HCT116 (cell line): ENCODE data around the gene AGTRAP.

Experiments
- CEBPB ChIP-seq: IDR thresholded peaks from 2 replicates; pipeline ENCODE4 v1.6.1; 2012; ENCODE audit warnings: low read depth
- EZH2 ChIP-seq: fragments of 200-600 bp; sonication (generic); IDR thresholded peaks from 2 replicates; pipeline ENCODE4 v1.6.1; 2017; ENCODE audit warnings: antibody characterized with exemption, mixed run types
- JUND ChIP-seq: IDR thresholded peaks from 2 replicates; pipeline ENCODE4 v1.6.1; 2012
- POLR2A ChIP-seq: IDR thresholded peaks from 2 replicates; pipeline ENCODE4 v1.7.0; 2011; ENCODE audit warnings: borderline replicate concordance; ENCODE audit not compliant: insufficient read depth, insufficient read length; ENCODE audit errors: extremely low read depth
- POLR2AphosphoS5 ChIP-seq: IDR thresholded peaks from 2 replicates; pipeline ENCODE4 v1.6.1; 2011; ENCODE audit warnings: mild to moderate bottlenecking, low read depth, low read length, moderate library complexity
- RAD21 ChIP-seq: IDR thresholded peaks from 2 replicates; pipeline ENCODE4 v1.6.1; 2012; ENCODE audit warnings: low read depth, mild to moderate bottlenecking
- SIN3A ChIP-seq: IDR thresholded peaks from 2 replicates; pipeline ENCODE4 v1.6.1; 2012; ENCODE audit warnings: low read depth
- YY1 ChIP-seq: IDR thresholded peaks from 2 replicates; pipeline ENCODE4 v1.6.1; 2011; ENCODE audit warnings: low read length, low read depth, moderate library complexity, mild to moderate bottlenecking; ENCODE audit not compliant: insufficient replicate concordance; ENCODE audit errors: extremely low read depth
- TF ChIP-seq, protein P1 (sequence below), 3 experiments: fragments of 200-600 bp in 1 of 3; sonication (generic) in 1 of 3; IDR thresholded peaks in 2 of 3; conservative IDR thresholded peaks in 1 of 3; 2 replicates each; pipeline ENCODE4 v1.5.1; 2012 to 2017; ENCODE audit warnings: low read depth in 2 of 3, low read length in 2 of 3, antibody characterized with exemption in 1 of 3, borderline replicate concordance in 1 of 3, control low read depth in 1 of 3, mild to moderate bottlenecking in 1 of 3, mixed read lengths in 1 of 3, mixed run types in 1 of 3, moderate library complexity in 1 of 3; ENCODE audit not compliant: insufficient read depth in 1 of 3
- TF ChIP-seq, protein P2 (sequence below): IDR thresholded peaks from 2 replicates; pipeline ENCODE4 v1.6.1; 2011; ENCODE audit warnings: mild to moderate bottlenecking, low read length, moderate library complexity; ENCODE audit not compliant: insufficient replicate concordance; ENCODE audit errors: extremely low read depth
- TF ChIP-seq, protein P3 (sequence below): IDR thresholded peaks from 2 replicates; pipeline ENCODE4 v1.6.1; 2012; ENCODE audit warnings: low read depth

DNA sequence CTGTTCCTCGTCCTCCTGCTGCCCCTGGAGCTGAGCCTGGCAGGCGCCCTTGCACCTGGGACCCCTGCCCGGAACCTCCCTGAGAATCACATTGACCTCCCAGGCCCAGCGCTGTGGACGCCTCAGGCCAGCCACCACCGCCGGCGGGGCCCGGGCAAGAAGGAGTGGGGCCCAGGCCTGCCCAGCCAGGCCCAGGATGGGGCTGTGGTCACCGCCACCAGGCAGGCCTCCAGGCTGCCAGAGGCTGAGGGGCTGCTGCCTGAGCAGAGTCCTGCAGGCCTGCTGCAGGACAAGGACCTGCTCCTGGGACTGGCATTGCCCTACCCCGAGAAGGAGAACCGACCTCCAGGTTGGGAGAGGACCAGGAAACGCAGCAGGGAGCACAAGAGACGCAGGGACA, 29.6 kb upstream of the AGTRAP start:
- TF ChIP-seq JUND (no peak), YY1 (no peak), EZH2 (no peak), CEBPB (no peak), POLR2A (no peak), RAD21 (no peak), SIN3A (no peak), POLR2AphosphoS5 (no peak)
- TF ChIP-seq, protein P1, sequence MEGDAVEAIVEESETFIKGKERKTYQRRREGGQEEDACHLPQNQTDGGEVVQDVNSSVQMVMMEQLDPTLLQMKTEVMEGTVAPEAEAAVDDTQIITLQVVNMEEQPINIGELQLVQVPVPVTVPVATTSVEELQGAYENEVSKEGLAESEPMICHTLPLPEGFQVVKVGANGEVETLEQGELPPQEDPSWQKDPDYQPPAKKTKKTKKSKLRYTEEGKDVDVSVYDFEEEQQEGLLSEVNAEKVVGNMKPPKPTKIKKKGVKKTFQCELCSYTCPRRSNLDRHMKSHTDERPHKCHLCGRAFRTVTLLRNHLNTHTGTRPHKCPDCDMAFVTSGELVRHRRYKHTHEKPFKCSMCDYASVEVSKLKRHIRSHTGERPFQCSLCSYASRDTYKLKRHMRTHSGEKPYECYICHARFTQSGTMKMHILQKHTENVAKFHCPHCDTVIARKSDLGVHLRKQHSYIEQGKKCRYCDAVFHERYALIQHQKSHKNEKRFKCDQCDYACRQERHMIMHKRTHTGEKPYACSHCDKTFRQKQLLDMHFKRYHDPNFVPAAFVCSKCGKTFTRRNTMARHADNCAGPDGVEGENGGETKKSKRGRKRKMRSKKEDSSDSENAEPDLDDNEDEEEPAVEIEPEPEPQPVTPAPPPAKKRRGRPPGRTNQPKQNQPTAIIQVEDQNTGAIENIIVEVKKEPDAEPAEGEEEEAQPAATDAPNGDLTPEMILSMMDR (IDR thresholded peaks at IDR 0.05 in 2 of 3, conservative IDR thresholded peaks at IDR 0.05 in 1 of 3; ENCODE audit: borderline replicate concordance in 1 of 3, insufficient read depth in 1 of 3, low read depth in 2 of 3, low read length in 2 of 3), result no peak
- TF ChIP-seq, protein P2, sequence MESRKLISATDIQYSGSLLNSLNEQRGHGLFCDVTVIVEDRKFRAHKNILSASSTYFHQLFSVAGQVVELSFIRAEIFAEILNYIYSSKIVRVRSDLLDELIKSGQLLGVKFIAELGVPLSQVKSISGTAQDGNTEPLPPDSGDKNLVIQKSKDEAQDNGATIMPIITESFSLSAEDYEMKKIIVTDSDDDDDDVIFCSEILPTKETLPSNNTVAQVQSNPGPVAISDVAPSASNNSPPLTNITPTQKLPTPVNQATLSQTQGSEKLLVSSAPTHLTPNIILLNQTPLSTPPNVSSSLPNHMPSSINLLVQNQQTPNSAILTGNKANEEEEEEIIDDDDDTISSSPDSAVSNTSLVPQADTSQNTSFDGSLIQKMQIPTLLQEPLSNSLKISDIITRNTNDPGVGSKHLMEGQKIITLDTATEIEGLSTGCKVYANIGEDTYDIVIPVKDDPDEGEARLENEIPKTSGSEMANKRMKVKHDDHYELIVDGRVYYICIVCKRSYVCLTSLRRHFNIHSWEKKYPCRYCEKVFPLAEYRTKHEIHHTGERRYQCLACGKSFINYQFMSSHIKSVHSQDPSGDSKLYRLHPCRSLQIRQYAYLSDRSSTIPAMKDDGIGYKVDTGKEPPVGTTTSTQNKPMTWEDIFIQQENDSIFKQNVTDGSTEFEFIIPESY, result no peak
- TF ChIP-seq, protein P3, sequence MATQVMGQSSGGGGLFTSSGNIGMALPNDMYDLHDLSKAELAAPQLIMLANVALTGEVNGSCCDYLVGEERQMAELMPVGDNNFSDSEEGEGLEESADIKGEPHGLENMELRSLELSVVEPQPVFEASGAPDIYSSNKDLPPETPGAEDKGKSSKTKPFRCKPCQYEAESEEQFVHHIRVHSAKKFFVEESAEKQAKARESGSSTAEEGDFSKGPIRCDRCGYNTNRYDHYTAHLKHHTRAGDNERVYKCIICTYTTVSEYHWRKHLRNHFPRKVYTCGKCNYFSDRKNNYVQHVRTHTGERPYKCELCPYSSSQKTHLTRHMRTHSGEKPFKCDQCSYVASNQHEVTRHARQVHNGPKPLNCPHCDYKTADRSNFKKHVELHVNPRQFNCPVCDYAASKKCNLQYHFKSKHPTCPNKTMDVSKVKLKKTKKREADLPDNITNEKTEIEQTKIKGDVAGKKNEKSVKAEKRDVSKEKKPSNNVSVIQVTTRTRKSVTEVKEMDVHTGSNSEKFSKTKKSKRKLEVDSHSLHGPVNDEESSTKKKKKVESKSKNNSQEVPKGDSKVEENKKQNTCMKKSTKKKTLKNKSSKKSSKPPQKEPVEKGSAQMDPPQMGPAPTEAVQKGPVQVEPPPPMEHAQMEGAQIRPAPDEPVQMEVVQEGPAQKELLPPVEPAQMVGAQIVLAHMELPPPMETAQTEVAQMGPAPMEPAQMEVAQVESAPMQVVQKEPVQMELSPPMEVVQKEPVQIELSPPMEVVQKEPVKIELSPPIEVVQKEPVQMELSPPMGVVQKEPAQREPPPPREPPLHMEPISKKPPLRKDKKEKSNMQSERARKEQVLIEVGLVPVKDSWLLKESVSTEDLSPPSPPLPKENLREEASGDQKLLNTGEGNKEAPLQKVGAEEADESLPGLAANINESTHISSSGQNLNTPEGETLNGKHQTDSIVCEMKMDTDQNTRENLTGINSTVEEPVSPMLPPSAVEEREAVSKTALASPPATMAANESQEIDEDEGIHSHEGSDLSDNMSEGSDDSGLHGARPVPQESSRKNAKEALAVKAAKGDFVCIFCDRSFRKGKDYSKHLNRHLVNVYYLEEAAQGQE, result no peak
